SU-DHL-6 (cell line): ENCODE data around the gene MTERF4.

Source experiments
- H2AFZ ChIP-seq: fragments of 200-600 bp; sonication (generic); 2 replicates; pipeline ENCODE4 v1.6.1; 2014; ENCODE audit warnings: low read depth, mild to moderate bottlenecking, moderate library complexity, mixed read lengths, antibody characterized with exemption, low read length; ENCODE audit not compliant: severe bottlenecking
- H3F3A ChIP-seq: fragments of 200-600 bp; shearing (Covaris generic); 2 replicates; pipeline ENCODE4 v1.6.0; 2016; ENCODE audit warnings: antibody characterized with exemption, mild to moderate bottlenecking; ENCODE audit not compliant: insufficient read depth
- H3K27ac ChIP-seq: fragments of 200-600 bp; sonication (generic); 2 replicates; pipeline ENCODE4 v1.5.1; 2016; ENCODE audit warnings: low read depth, mild to moderate bottlenecking, low read length, moderate library complexity, mixed read lengths
- H3K27me3 ChIP-seq: fragments of 200-600 bp; sonication (generic), shearing (Covaris generic); 2 replicates; pipeline ENCODE4 v1.6.0; 2014; ENCODE audit warnings: mild to moderate bottlenecking, low read length
- H3K36me3 ChIP-seq: fragments of 200-600 bp; sonication (generic); 2 replicates; pipeline ENCODE4 v1.6.1; 2014; ENCODE audit warnings: mild to moderate bottlenecking, low read length, mixed read lengths
- H3K4me2 ChIP-seq: fragments of 300-600, 200-600 bp; shearing (Covaris generic), sonication (generic); 2 replicates; pipeline ENCODE4 v1.6.0; 2014; ENCODE audit warnings: low read length, low read depth, mild to moderate bottlenecking; ENCODE audit not compliant: poor library complexity, severe bottlenecking
- H3K4me3 ChIP-seq: fragments of 200-600 bp; sonication (generic); 2 replicates; pipeline ENCODE4 v1.5.1; 2014; ENCODE audit warnings: antibody characterized with exemption, low read length, mild to moderate bottlenecking, mixed read lengths; ENCODE audit not compliant: insufficient read depth, poor library complexity, severe bottlenecking
- H3K79me2 ChIP-seq: fragments of 200-600 bp; sonication (generic); 2 replicates; pipeline ENCODE4 v1.6.1; 2014; ENCODE audit warnings: mild to moderate bottlenecking, low read length, moderate library complexity; ENCODE audit not compliant: insufficient read depth
- H3K9ac ChIP-seq: fragments of 200-600 bp; sonication (generic); 2 replicates; pipeline ENCODE4 v1.7.0; 2014; ENCODE audit warnings: mild to moderate bottlenecking, low read length
- H3K9me2 ChIP-seq: fragments of 200-600 bp; sonication (generic); replicated peaks from 2 replicates; pipeline ENCODE4 v1.6.1; 2014; ENCODE audit warnings: low read length; ENCODE audit not compliant: insufficient read depth
- H3K9me3 ChIP-seq: fragments of 200-600 bp; sonication (generic); 2 replicates; pipeline ENCODE4 v1.6.1; 2014; ENCODE audit warnings: low read length, mixed read lengths; ENCODE audit not compliant: insufficient read depth
- H4K20me1 ChIP-seq: fragments of 200-600 bp; sonication (generic); 2 replicates; pipeline ENCODE4 v1.6.1; 2014; ENCODE audit warnings: low read depth, mild to moderate bottlenecking, antibody characterized with exemption, low read length, moderate library complexity, mixed read lengths
- CTCF ChIP-seq: fragments of 200-600 bp; sonication (generic); IDR thresholded peaks from one replicate; pipeline ENCODE4 v1.5.1; 2017; ENCODE audit warnings: antibody characterized with exemption, mild to moderate bottlenecking, low read length, moderate library complexity; ENCODE audit not compliant: insufficient read depth, poor library complexity, severe bottlenecking
- EZH2phosphoT487 ChIP-seq: fragments of 200-600 bp; sonication (generic), shearing (Covaris generic); conservative IDR thresholded peaks from 2 replicates; pipeline ENCODE4 v1.6.1; 2018; ENCODE audit warnings: mild to moderate bottlenecking, antibody characterized with exemption, low read length, moderate library complexity, mixed read lengths

The MTERF4 gene

DNA sequence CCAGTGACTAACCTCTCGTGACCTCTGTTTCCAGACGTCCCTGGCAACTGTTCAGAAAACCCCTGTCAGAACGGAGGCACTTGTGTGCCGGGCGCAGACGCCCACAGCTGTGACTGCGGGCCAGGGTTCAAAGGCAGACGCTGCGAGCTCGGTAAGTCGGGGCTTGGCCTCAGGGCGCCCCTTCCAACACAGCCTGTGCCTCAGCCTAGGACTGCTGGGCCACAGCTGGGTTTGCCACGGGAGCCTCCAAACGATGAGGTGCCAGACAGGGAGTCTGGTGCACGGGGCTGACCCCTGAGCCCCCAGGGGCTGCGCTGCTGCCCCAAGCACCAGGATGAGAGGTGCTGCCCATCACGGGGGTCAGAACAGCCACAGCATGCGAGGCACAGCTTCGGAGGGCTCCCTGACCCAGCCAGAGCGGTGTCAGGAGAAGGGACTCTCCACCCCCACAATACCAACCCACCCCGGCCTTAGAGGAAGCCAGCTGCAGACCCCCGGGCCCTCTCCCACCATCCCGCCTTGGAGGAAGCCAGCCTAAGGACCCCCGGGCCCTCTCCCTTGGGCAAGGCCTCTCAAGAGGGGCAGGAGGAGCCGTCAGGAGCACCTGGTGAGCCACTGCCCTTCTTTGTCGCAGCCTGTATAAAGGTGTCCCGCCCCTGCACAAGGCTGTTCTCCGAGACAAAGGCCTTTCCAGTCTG lies 20.3 kb downstream of the MTERF4 start:
- no peak overlapping the region for H3K9ac ChIP-seq
- no peak overlapping the region for H2AFZ ChIP-seq
- H3K27me3 ChIP-seq = no peaks in the 10 kb centered on the region
- H3F3A ChIP-seq = no peaks in the 10 kb centered on the region
- TF ChIP-seq CTCF (no peak), EZH2phosphoT487 (no peak)
- no peaks in the 10 kb centered on the region for H3K9me2 ChIP-seq
- H4K20me1 ChIP-seq = no peaks in the 10 kb centered on the region
- no peaks in the 10 kb centered on the region for H3K79me2 ChIP-seq
- no peaks in the 10 kb centered on the region for H3K36me3 ChIP-seq
- H3K9me3 ChIP-seq = no peaks in the 10 kb centered on the region
- no peak overlapping the region for H3K4me2 ChIP-seq
- no peak overlapping the region for H3K4me3 ChIP-seq
- no peak overlapping the region for H3K27ac ChIP-seq

DNA sequence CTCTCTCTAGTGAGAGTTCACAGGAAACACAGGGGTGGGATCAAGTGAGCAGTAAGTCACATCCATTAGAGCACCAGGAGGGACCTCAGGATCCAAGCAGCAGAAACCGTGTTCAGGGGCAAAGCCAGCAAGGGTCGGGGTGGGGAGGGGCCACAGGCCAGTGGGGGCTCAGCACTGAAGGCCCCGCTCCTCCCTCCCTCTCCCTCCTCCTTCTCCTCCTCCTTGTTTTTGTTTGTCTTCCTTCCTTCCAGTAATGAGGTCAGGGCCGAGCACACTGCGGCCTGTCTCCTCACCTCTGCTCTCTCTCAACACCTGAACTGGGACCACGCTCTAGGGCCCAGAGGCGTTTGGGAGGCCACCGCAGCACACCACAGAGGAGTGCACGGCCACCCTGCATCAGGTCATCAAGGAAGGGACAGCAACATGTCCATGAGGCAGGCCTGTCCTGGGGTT lies 20.9 kb downstream of the MTERF4 start:
- Histone ChIP-seq H4K20me1 (no peaks in the 10 kb centered on the region), H3K79me2 (no peaks in the 10 kb centered on the region), H3K4me3 (no peak overlapping the region), H3K9ac (no peak overlapping the region), H3K4me2 (no peak overlapping the region), H3K27me3 (no peaks in the 10 kb centered on the region), H3K9me3 (no peaks in the 10 kb centered on the region), H3F3A (no peaks in the 10 kb centered on the region), H2AFZ (no peak overlapping the region), H3K27ac (no peak overlapping the region), H3K9me2 (no peaks in the 10 kb centered on the region), H3K36me3 (no peaks in the 10 kb centered on the region)
- no peak for TF ChIP-seq EZH2phosphoT487
- TF ChIP-seq CTCF = no peak

GRCh38 chr2:241080405-241081189 lies 21.5 kb downstream of the MTERF4 start:
- Histone ChIP-seq H3K4me3 (no peak overlapping the region), H3K36me3 (no peaks in the 10 kb centered on the region), H3K27ac (no peak overlapping the region), H3K79me2 (no peaks in the 10 kb centered on the region), H3K9me2 (no peaks in the 10 kb centered on the region), H3K9ac (no peak overlapping the region), H4K20me1 (no peaks in the 10 kb centered on the region), H2AFZ (no peak overlapping the region), H3K9me3 (no peaks in the 10 kb centered on the region), H3K27me3 (no peaks in the 10 kb centered on the region), H3K4me2 (no peak overlapping the region), H3F3A (no peaks in the 10 kb centered on the region)
- TF ChIP-seq CTCF (no peak), EZH2phosphoT487 (no peak)
